ENCODE data around the gene CERS6.

DNA sequence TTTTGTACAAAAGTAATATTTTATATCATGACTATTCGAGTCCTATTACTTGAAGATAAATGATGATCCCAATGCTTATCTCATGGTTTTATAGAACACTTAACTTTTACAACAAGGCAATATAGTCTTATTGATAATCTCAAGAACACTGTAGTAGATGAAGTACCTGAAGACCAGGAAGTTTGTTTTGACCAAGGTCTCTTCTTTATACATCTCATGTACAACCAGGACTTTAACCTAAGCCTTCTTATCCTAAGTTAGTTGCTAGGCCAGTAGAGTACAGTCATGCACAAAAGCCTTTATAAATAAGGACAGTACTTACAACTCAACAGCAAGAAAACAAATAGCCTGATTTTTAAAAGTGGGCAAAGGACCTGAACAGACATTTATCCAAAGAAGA is 198.6 kb downstream of the CERS6 start:
- TF ChIP-seq, protein P1, sequence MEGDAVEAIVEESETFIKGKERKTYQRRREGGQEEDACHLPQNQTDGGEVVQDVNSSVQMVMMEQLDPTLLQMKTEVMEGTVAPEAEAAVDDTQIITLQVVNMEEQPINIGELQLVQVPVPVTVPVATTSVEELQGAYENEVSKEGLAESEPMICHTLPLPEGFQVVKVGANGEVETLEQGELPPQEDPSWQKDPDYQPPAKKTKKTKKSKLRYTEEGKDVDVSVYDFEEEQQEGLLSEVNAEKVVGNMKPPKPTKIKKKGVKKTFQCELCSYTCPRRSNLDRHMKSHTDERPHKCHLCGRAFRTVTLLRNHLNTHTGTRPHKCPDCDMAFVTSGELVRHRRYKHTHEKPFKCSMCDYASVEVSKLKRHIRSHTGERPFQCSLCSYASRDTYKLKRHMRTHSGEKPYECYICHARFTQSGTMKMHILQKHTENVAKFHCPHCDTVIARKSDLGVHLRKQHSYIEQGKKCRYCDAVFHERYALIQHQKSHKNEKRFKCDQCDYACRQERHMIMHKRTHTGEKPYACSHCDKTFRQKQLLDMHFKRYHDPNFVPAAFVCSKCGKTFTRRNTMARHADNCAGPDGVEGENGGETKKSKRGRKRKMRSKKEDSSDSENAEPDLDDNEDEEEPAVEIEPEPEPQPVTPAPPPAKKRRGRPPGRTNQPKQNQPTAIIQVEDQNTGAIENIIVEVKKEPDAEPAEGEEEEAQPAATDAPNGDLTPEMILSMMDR (IDR thresholded peaks at IDR 0.05; ENCODE audit: poor library complexity) = no peak
- TF ChIP-seq EZH2phosphoT487 (IDR thresholded peaks at IDR 0.05; ENCODE audit: low read depth, severe bottlenecking, unreplicated experiment) (no peak), EZH2 (IDR thresholded peaks at IDR 0.05; ENCODE audit: borderline replicate concordance) (no peak)
